Stimulated activated CD8-positive, alpha-beta memory T cell treated with anti-CD3 and anti-CD28 coated beads, Interleukin-7, amount 100 ng/mL, for 1 hour (primary cell): ENCODE measurements around the gene CFAP61.
"Not testable (repeated sequence)": the region's sequence is repeated elsewhere in the genome, so short reads cannot be mapped to it uniquely, and the experiment has no call there.

Source experiments
- DNase-seq, 2 donors: peaks; one replicate each; pipeline ENCODE4 v3.0.0-alpha.2; 2020; ENCODE audit warnings: low read depth in 2 of 2

The CFAP61 gene

DNA sequence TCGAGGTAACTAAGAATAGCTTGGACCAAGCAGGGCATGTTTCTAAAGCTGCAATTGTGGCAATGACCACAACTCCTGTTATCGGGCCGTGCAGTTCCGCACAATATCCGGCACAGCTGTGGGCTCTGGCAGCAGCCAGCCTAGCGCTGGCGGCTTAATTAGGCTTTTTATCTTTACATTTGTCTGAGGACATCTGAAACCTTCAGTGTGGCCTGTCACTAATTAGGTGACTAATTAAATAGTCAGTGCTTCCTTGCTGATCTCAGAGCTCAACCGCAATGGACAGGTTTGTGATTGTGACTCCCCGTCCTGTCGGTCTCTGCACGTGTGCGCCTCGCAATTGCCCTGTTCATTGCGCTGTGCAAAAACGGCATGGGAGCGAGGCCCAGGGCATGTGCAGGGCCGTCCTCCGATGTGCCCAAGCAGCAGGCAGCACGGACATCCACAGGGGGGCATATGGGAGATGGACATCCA, 180.7 kb downstream of the CFAP61 start:
- no peak for DNase-seq

DNA sequence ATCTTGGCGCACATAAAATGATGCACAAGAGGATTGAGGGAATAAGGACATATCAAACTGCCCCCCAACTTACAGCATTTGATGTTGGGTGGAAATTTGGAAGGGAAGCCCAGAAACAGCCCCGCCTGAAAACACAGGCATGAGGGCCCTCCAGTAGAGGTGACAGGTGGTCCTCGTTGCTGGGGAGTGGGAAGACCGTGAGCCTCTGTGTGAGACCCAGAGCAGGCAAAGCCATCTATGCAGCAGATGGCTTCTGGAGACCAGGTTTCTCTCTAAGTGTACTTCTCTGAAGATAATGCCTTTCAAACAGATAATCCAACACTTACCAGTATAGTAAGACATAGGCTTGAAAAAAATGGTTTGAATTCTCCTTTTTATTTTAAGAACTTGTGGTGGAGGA, 183.3 kb downstream of the CFAP61 start:
- no peak for DNase-seq

- DNase-seq: no peak
These were observed 185.0 kb downstream of the CFAP61 start for GRCh38 chr20:20237093-20237959.

DNA sequence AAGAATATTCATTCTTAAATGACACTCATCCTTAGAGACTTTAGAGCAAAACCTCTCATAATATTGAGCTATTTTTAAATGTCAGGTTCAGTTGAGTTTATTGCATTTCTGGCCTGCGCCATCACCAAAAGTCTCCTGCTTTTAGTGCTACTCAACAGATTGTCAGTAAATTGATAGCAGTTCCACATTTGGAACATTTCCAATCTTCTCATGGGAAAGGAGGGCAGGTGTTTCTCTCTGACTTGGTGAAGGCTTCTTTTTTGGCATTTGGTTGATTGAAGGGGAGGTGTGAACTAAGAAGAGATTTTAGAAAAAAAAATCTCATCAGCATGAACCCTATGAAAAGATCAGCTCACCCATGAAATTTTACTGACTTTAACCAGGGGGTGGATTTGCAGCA, 189.6 kb downstream of the CFAP61 start:
- DNase-seq: no peak

DNA sequence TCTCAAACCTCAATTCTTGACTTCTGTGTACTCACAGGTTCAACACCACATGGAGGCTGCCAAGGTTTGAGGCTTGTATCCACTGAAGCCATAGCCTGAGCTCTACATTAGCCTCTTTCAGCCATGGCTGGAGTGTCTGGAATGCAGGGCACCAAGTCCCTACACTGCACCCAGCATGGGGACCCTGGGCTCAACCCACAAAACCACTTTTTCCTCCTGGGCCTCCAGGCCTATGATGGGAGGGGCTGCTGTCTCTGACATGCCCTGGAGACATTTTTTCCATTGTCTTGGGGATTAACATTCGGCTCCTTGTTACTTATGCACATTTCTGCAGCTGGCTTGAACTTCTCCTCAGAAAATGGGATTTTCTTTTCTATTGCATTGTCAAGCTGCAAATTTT, 192.1 kb downstream of the CFAP61 start:
- DNase-seq: not testable (repeated sequence)

DNA sequence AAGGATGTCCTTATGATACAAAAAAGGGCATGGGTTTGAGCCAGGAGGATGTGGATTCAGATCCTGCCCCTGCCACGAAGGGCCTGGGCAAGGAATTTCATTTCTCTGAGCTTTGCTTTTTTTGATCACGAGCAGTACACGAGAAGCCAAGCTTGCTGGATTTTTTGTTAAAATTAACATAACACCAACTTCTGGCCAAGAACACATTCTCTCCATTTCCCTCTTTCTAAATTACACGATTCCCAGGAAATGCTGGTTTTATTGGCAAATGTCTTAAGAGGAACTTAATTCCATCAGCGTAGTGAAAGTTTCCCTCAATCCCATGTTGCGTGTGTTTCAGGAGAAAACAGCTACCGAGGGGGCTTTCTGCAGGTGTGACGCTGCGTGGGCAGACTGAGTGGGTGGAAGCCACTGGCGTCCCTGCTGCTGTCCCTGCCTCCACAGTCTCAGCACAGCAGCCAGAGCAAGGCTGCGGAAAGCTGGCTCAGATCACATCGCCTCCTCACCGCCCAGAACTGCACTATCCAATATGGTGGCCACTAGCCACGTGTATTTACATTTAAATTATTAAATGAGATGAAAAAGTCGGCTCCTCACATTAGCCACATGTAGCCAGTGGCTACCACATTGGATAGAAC, 194.8 kb downstream of the CFAP61 start:
- DNase-seq: no peak

DNA sequence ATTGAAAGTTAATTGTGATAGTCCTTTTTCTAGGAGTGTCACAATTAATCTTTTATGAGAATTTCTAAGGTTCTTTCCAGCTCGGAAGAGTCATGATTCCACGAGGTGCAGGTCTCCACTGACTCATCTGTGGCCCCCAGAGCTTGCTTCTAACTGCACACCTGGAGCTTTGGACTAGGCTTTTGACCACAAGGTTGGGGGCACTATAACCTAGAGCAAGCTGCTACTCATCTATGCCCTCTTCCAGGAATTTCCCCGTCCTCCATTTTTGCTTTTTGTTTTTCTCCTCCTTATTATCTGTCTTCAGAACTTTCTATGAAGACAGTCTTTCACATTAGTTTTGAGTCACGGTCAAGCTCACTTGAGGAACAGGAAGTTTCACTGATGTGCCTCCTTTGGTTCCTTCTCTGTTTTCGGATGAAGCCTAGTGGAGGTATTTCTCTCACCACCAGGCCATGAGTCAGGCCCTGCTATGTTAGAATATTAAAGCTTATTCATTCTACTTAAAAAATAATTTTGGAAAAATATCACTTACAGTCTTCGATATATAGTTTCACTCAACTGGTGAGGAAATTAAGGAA, 196.4 kb downstream of the CFAP61 start:
- DNase-seq: no peak

- no peak for DNase-seq
These were observed 199.0 kb downstream of the CFAP61 start for GRCh38 chr20:20251317-20251716.

GRCh38 chr20:20251836-20252235, 199.5 kb downstream of the CFAP61 start:
- DNase-seq: no peak

- DNase-seq: no peak
These were observed 200.9 kb downstream of the CFAP61 start for GRCh38 chr20:20253039-20253743.

- no peak for DNase-seq
These were observed 201.5 kb downstream of the CFAP61 start for GRCh38 chr20:20253744-20254330.

GRCh38 chr20:20255099-20255498, 202.8 kb downstream of the CFAP61 start:
- no peak for DNase-seq

- no peak for DNase-seq
These were observed 207.2 kb downstream of the CFAP61 start for GRCh38 chr20:20259533-20259932.

- no peak for DNase-seq
These were observed 208.8 kb downstream of the CFAP61 start for GRCh38 chr20:20261159-20261558.

- DNase-seq: no peak
These were observed 212.9 kb downstream of the CFAP61 start for GRCh38 chr20:20265210-20265609.

DNA sequence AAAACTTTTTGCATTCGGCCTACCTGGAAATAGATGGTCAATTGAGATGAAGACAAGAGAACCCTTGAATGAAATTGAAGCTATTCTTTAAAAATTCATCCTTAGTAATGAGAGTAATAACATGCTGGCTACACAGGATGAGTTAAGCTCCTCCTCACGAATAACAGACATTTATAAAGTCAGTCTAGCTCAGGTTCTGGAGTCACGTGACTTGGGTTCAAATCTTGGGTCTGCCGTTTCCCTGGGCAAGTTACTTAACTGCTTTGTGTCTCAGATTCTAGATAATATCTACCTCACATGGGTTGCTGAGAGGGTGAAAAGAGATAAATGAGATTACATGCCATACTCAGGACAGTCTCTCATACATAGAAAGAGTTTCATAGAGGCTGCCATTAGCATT, 214.2 kb downstream of the CFAP61 start:
- no peak for DNase-seq

DNA sequence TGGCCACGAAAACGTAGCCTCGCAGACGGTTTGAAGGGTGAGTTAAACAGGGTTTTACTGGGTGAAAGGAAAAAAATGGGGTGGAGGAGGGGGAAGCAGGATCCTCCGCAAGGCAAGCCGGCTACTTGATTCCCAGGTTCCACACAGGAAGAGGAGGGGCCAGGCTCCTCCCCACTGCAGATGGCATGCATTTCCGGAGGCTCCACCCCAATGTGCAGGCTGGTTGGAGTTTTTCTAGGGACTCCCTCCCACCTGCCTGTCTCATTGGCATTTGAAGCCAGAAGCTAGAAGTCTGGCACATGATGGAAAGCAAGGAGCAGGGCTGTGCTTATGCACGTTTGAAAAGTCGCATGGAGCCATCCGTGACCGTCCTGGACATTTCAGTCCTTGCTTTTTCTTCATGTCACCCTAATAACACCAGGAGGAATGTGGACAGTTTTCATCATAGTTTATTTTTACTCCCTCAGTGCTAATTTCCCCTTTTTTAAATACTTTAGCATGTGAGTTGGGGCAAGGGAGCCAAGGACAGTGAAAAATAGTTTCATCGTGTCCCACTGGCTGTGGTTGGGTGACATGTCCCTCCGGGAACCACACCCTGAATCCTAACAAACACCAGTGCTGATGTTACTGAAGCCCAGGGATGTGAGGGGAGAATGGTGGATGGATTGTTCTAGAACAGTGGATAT, 215.5 kb downstream of the CFAP61 start:
- DNase-seq: no peak

DNA sequence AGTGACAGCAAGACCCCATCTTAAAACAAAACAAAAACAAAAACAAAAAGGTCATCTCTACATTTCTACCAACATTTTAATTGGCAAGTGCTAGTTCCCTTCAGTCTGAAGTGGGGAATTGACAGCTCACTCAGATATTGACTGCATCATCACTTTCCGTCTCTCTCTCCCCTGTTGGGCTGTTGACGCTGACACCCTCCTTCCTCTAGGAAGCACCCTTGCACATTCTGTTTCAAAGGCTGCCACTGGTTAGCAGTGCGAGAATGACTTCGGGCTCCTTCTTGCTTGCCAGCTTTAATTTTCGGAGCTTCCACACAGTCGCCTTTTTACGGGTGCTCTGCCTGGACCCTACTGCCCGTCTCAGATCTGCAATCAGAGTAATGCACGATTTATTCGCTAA, 218.9 kb downstream of the CFAP61 start:
- DNase-seq: no peak

DNA sequence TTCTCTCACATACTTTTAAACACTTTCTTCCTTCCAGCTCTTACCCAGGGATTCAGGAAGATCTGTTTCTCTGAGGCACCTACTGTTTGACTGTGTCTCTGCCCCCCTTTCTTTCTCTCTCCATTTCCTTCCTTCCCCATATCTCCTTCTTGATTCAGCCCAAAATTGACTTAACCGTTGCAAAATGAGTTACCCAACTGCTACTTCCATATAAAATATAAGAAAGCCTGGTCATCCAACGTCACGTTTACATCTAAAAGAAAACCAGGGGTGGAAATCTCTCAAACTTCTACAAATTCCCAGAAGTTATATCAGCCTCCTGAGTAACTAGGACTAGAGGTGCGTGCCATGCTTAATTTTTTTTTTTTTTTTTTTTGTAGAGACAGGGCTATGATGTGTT, 220.4 kb downstream of the CFAP61 start:
- DNase-seq: no peak

- no peak for DNase-seq
These were observed 221.0 kb downstream of the CFAP61 start for GRCh38 chr20:20273286-20273685.

DNA sequence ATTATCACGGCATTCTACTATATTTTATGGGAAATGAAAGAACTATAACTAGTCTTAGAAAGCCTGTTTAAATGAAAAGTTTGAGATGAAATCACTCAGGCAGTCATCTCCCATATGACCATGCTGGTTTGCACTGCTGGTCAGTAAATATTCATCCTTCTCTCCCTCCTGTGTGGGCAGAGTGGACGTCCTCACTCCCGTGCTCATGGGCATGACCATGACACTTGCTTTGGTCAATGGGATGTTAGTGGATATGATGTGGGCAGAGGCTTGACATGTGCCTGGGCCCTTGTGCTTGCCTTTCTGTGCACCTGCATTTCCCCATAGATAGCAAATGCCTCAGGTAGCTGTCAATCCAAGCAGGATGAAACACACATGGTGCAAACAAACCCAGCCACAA, 222.5 kb downstream of the CFAP61 start:
- no peak for DNase-seq
